ENCODE data around the gene SETD3. TPM values are rescaled to one million over a fixed set of nuclear protein-coding genes. Genes with fewer than 3 reads are reported as not detected.

The SETD3 gene
- total and polyA plus RNA-seq, 9 donors = 27.9 to 133 (median 79.2) TPM

DNA sequence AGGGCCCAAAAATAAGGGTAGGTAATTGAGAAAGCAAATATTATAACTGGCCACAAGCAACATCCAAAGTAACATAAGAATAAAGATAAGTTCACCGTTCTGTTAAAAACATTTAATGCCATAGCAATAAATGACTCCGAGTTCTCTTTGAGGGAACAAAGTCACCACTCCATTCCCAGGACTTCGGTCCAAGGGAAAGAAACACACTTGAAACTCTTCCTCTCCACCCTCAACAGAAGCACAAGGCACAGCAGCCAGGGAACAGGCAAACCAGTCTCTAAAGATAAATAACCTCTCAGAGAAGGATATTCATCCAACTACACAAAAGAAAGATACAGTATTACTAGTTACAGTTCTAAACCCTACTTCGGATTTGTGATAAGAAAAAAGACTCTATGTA, 2.5 kb downstream of the SETD3 start:
- no peaks in the 10 kb centered on the region for H3K27me3 ChIP-seq
- DNase-seq = no peak
- no peak overlapping the region for H3K27ac ChIP-seq
- intact Hi-C loops (cut with DNase I) = no loop called here
- H3K4me3 ChIP-seq = no peak overlapping the region
- no peaks in the 10 kb centered on the region for H3K9me3 ChIP-seq
- peaks cover 5% of the 10 kb centered on the region for H3K4me1 ChIP-seq (ENCODE audit: insufficient read depth)
- TF ChIP-seq EP300 (IDR thresholded peaks at IDR 0.05) (no peak), POLR2A (IDR thresholded peaks at IDR 0.05) (no peak)
- TF ChIP-seq, protein P1, sequence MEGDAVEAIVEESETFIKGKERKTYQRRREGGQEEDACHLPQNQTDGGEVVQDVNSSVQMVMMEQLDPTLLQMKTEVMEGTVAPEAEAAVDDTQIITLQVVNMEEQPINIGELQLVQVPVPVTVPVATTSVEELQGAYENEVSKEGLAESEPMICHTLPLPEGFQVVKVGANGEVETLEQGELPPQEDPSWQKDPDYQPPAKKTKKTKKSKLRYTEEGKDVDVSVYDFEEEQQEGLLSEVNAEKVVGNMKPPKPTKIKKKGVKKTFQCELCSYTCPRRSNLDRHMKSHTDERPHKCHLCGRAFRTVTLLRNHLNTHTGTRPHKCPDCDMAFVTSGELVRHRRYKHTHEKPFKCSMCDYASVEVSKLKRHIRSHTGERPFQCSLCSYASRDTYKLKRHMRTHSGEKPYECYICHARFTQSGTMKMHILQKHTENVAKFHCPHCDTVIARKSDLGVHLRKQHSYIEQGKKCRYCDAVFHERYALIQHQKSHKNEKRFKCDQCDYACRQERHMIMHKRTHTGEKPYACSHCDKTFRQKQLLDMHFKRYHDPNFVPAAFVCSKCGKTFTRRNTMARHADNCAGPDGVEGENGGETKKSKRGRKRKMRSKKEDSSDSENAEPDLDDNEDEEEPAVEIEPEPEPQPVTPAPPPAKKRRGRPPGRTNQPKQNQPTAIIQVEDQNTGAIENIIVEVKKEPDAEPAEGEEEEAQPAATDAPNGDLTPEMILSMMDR (IDR thresholded peaks at IDR 0.05) = no peak
- WGBS, 3 donors = 60 to 74% (median 67%) methylated on average over 4 of the region's 4 CpGs
- H3K36me3 ChIP-seq = no peaks in the 10 kb centered on the region

DNA sequence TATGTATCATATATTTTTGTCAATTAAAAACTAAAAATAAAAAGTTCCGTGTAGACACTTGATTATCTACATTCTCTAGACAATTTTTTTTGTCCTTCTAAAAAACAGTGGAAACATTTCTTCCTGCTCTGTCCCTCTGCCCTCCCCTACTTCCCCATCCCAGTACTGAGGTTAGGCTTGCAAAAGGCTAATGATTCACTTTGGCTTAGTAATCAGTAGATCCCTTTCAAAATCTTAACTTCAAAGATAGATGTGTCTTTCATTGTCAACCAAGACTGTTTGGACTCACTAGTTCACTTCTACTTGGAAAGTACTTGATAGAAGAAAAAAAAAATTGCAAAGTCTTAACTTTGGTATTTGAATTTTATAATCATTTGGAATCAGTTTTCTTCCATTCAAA, 3.8 kb downstream of the SETD3 start:
- 63 to 79% (median 69%) methylated on average over 1 of the region's 1 CpG for WGBS, 3 donors

DNA sequence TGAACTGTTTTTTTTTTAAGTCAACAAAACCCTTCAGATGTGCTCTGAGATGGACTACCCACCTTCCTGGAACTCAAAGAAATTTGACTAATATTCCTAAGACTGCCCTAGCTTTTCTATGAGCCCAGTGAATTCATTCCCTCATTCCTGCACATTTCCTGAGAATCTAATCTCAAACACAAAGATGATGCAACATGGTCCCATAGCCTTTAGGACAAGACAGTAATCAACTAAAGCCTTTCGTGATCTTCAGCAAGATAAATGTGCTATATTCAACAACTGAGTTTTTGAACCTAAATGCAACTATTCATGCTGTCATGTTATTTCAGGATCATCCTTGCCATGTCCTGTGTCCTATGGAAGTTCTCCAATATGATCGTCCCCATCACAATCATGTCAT, 5.0 kb downstream of the SETD3 start:
- DNase-seq = no peak
- TF ChIP-seq, protein P1 (IDR thresholded peaks at IDR 0.05) = no peak
- TF ChIP-seq POLR2A (IDR thresholded peaks at IDR 0.05) (no peak), EP300 (IDR thresholded peaks at IDR 0.05) (no peak)
- H3K4me1 ChIP-seq (ENCODE audit: insufficient read depth) = peaks cover 4% of the 10 kb centered on the region
- H3K27ac ChIP-seq = no peak overlapping the region
- intact Hi-C loops (cut with DNase I) = no loop called here
- no peaks in the 10 kb centered on the region for H3K9me3 ChIP-seq
- no peaks in the 10 kb centered on the region for H3K27me3 ChIP-seq
- WGBS, 3 donors = 83 to 90% (median 86%) methylated on average over 2 of the region's 2 CpGs
- H3K36me3 ChIP-seq = no peaks in the 10 kb centered on the region
- H3K4me3 ChIP-seq = no peak overlapping the region

More for the DNA sequence above, 3.8 kb downstream of the SETD3 start:
- intact Hi-C loops (cut with DNase I) = no loop called here
- no peaks in the 10 kb centered on the region for H3K36me3 ChIP-seq
- H3K27me3 ChIP-seq = no peaks in the 10 kb centered on the region
- no peak for TF ChIP-seq EP300 (IDR thresholded peaks at IDR 0.05)
- TF ChIP-seq, protein P1 (IDR thresholded peaks at IDR 0.05) = no peak
- TF ChIP-seq POLR2A (IDR thresholded peaks at IDR 0.05) = no peak
- no peak overlapping the region for H3K4me3 ChIP-seq
- H3K9me3 ChIP-seq = no peaks in the 10 kb centered on the region
- no peak for DNase-seq
- no peak overlapping the region for H3K27ac ChIP-seq
- peaks cover 4% of the 10 kb centered on the region for H3K4me1 ChIP-seq (ENCODE audit: insufficient read depth)

DNA sequence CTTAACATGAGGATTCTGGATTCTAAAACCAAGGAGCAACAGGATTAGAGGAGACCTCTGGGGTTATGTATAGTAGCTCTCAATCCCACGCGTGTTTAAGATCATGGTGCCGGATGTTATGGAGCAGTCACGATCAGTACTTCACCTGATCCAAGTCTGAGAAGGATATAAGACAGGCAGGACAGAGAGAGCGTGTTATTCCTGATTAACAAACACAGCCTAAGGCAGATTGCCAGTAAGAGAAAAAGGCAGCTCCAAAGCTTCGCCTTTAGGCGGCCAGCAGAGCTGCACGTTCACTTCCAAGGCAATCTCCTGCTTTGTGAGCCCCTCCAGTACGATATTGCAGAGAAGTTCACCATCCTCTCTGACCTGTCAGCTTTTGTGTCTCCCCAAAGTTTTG, 5.5 kb downstream of the SETD3 start:
- H3K4me1 ChIP-seq (ENCODE audit: insufficient read depth) = peaks cover 4% of the 10 kb centered on the region
- H3K4me3 ChIP-seq = no peak overlapping the region
- TF ChIP-seq EP300 (IDR thresholded peaks at IDR 0.05) = no peak
- TF ChIP-seq, protein P1 (IDR thresholded peaks at IDR 0.05) = no peak
- TF ChIP-seq POLR2A (IDR thresholded peaks at IDR 0.05) = no peak
- H3K27ac ChIP-seq = no peak overlapping the region
- H3K36me3 ChIP-seq = no peaks in the 10 kb centered on the region
- WGBS, 3 donors = 7 to 20% (median 11%) methylated on average over 9 of the region's 9 CpGs
- intact Hi-C loops (cut with DNase I) = no loop called here
- no peaks in the 10 kb centered on the region for H3K9me3 ChIP-seq
- no peak for DNase-seq
- H3K27me3 ChIP-seq = no peaks in the 10 kb centered on the region

All from ovary (tissue), 9 donors.